ENCODE data around the gene IGHMBP2.

GRCh38 chr11:68963779-68964178 is 60.1 kb downstream of the IGHMBP2 start:
- TF ChIP-seq SUZ12 (IDR thresholded peaks at IDR 0.05) (no peak), FOXM1 (IDR thresholded peaks at IDR 0.05; ENCODE audit: borderline replicate concordance) (no peak), PKNOX1 (IDR thresholded peaks at IDR 0.05) (no peak), BHLHE40 (IDR thresholded peaks at IDR 0.05; ENCODE audit: borderline replicate concordance) (no peak), FOXA1 (IDR thresholded peaks at IDR 0.05) (no peak), SP1 (IDR thresholded peaks at IDR 0.05) (no peak), ZNF384 (IDR thresholded peaks at IDR 0.05) (no peak), ELF4 (IDR thresholded peaks at IDR 0.05) (no peak), L3MBTL2 (conservative IDR thresholded peaks at IDR 0.05) (no peak)
